Right forelimb (tissue), 1 donor: ENCODE measurements around the gene MARVELD2.
"Not testable (repeated sequence)": the region's sequence is repeated elsewhere in the genome, so short reads cannot be mapped to it uniquely, and the experiment has no call there.

ENCODE experiments used
- DNase-seq: peaks from one replicate; pipeline ENCODE4 v3.0.0-alpha.2; 2018

Gene MARVELD2

GRCh38 chr5:69414885-69415583 is at the start of gene MARVELD2:
MARVELD2 (plus strand) TSS chr5:69415116; CDS start chr5:69419386, 4,270 bp downstream.
- peak; percentile 47 for DNase-seq

GRCh38 chr5:69367697-69368279 is 47.1 kb upstream of the MARVELD2 start:
- DNase-seq, result no peak

GRCh38 chr5:69368458-69369339 is 46.2 kb upstream of the MARVELD2 start:
- no peak for DNase-seq

- peak; percentile 98 for DNase-seq
These were observed 45.4 kb upstream of the MARVELD2 start, which contains the start of the genes AK6, RAD17 and TAF9 for GRCh38 chr5:69369340-69370121. AK6 (minus strand) TSS chr5:69369520; CDS start chr5:69369490, 30 bp downstream. RAD17 (plus strand) TSS chr5:69369818; CDS start chr5:69372209, 2,391 bp downstream. TAF9 (minus strand) TSS chr5:69369520; CDS start chr5:69365737, 3,783 bp downstream.

GRCh38 chr5:69370335-69370734 is 44.6 kb upstream of the MARVELD2 start:
- not testable (repeated sequence) for DNase-seq

- DNase-seq, result no peak
These were observed 42.5 kb upstream of the MARVELD2 start for GRCh38 chr5:69372394-69372793.

GRCh38 chr5:69374911-69375446 is 39.9 kb upstream of the MARVELD2 start:
- no peak for DNase-seq

- no peak for DNase-seq
These were observed 36.5 kb upstream of the MARVELD2 start for GRCh38 chr5:69378376-69378775.

- DNase-seq, result no peak
These were observed 10.1 kb upstream of the MARVELD2 start for GRCh38 chr5:69404659-69405330.

GRCh38 chr5:69415584-69415958 is 655 bp downstream of the MARVELD2 start:
- no peak for DNase-seq

- DNase-seq, result no peak
These were observed 1.3 kb downstream of the MARVELD2 start for GRCh38 chr5:69416180-69416579.

- DNase-seq, result no peak
These were observed 1.8 kb downstream of the MARVELD2 start for GRCh38 chr5:69416699-69417098.

- DNase-seq, result no peak
These were observed 3.6 kb downstream of the MARVELD2 start for GRCh38 chr5:69418554-69418953.

GRCh38 chr5:69431424-69432303 is 16.7 kb downstream of the MARVELD2 start:
- no peak for DNase-seq

GRCh38 chr5:69432412-69433206 is 17.7 kb downstream of the MARVELD2 start:
- DNase-seq, result no peak

GRCh38 chr5:69435276-69435884 is 20.5 kb downstream of the MARVELD2 start:
- not testable (repeated sequence) for DNase-seq

- DNase-seq, result no peak
These were observed 29.3 kb downstream of the MARVELD2 start for GRCh38 chr5:69444127-69444754.

GRCh38 chr5:69449511-69449910 is 34.6 kb downstream of the MARVELD2 start:
- DNase-seq, result no peak

- DNase-seq, result no peak
These were observed 35.2 kb downstream of the MARVELD2 start for GRCh38 chr5:69450116-69450515.
